Sigmoid colon (tissue), 7 donors: ENCODE measurements around the gene WFS1. TPM values are rescaled to one million over a fixed set of nuclear protein-coding genes. Genes with fewer than 3 reads are reported as not detected.

Source experiments
- DNase-seq: peaks from one replicate; pipeline ENCODE4 v3.0.0-alpha.2; 2019
- H3K27ac ChIP-seq, 4 donors: fragments of 200-600 bp; sonication (generic); one replicate each; pipeline ENCODE4 v1.5.1; 2016 to 2019; ENCODE audit warnings: mild to moderate bottlenecking in 1 of 4
- H3K27me3 ChIP-seq, 3 donors: fragments of 200-600 bp; sonication (generic); one replicate each; pipeline ENCODE4 v1.5.1; 2019; ENCODE audit warnings: mild to moderate bottlenecking in 1 of 3
- H3K36me3 ChIP-seq, 4 donors: fragments of 200-600 bp; sonication (generic); one replicate each; pipeline ENCODE4 v1.5.1; 2016 to 2019
- H3K4me1 ChIP-seq, 4 donors: fragments of 200-600 bp; sonication (generic); one replicate each; pipeline ENCODE4 v1.5.1; 2017 to 2019
- H3K4me3 ChIP-seq, 4 donors: fragments of 200-600 bp; sonication (generic); one replicate each; pipeline ENCODE4 v1.5.1; 2017 to 2019; ENCODE audit warnings: mild to moderate bottlenecking in 2 of 4, moderate library complexity in 1 of 4
- H3K9me3 ChIP-seq, 4 donors: fragments of 200-600 bp in 3 of 4; sonication (generic) in 3 of 4; one replicate each; pipeline versions ENCODE4 v1.5.1 to v1.6.1; 2013 to 2019
- EP300 ChIP-seq, 4 donors: sonication (generic); formaldehyde crosslinking; IDR thresholded peaks; one replicate each; pipeline ENCODE4 v1.6.1; 2017; ENCODE audit warnings: antibody characterized with exemption in 4 of 4
- POLR2A ChIP-seq, 2 donors: fragments of 450-650 bp; IDR thresholded peaks; one replicate each; pipeline ENCODE4 v1.6.1; 2016; ENCODE audit warnings: antibody characterized with exemption in 2 of 2, mild to moderate bottlenecking in 2 of 2, moderate library complexity in 2 of 2
- POLR2AphosphoS5 ChIP-seq, 4 donors: sonication (generic); formaldehyde crosslinking; IDR thresholded peaks; one replicate each; pipeline ENCODE4 v1.6.1; 2017; ENCODE audit warnings: antibody characterized with exemption in 4 of 4
- WGBS, 2 donors: extraction: QIAGEN DNeasy Blood & Tissue Kit; methylation state at CpG; one replicate each; pipeline ENCODE4 v1.1.7; 2013; 5-methylcytosine and 5-hydroxymethylcytosine counted together
- intact Hi-C: fragments of 100-400 bp; cut with DNase I; formaldehyde crosslinking; loops from one replicate; pipeline ENCODE4 v1.15.1; 2023
- polyA plus RNA-seq, 3 donors: library from polyadenylated mRNA; stranded (reverse); fragments of 200-250 nt; gene quantifications; one replicate each; pipeline ENCODE4 v1.2.3, GENCODE V29; 2013
- total RNA-seq, 4 donors: library from RNA; depleted of rRNA; stranded (reverse); fragments of >200 nt; gene quantifications; one replicate each; pipeline ENCODE4 v1.1.0, GENCODE V29; 2016
- TF ChIP-seq, protein P1 (sequence below), 4 experiments: fragments of 450-650 bp in 3 of 4; fragments of 200-600 bp in 1 of 4; IDR thresholded peaks; one replicate each; pipeline ENCODE4 v1.5.1; 2016 to 2019; ENCODE audit warnings: antibody characterized with exemption in 4 of 4, mild to moderate bottlenecking in 3 of 4, moderate library complexity in 2 of 4
- donor health status: healthy with polysubstance abuse.
- donor health status: Bipolar disorder and iron deficiency.
- donor health status: healthy.

WFS1 gene
- total and polyA plus RNA-seq, 7 donors = 1.4 to 69.0 (median 34.6) TPM

DNA sequence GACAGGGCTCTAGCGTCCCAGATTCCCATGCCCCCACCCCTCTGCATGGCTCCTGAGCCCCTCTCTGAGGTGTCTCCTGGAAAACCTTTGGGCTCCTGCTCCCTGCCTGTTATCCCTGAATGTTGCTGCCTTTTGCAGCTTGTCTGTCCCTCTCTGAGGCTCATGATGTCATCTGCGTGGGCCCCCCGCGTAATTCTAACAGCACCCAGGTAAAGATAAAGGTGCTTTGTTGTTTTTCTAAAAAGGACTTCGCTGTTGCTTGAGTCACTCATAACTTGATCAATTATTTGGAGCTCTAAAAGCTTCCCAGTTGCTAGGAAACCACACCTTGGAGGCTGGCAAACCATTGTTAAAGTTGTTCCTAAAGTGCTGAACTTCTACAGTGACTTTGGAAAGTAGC is 36.6 kb downstream of the WFS1 start:
- H3K27me3 ChIP-seq = no peaks in the 10 kb centered on the region
- H3K36me3 ChIP-seq = peaks cover 12 to 36% (median 24%) of the 10 kb centered on the region in 4 donors
- H3K9me3 ChIP-seq = no peaks in the 10 kb centered on the region
- intact Hi-C loops = loop anchor here (5.0 kb wide), 1 partner anchor 39 kb away; the partner anchor contains the start of gene WFS1
- no peak for DNase-seq
- H3K4me1 ChIP-seq = peaks cover 0 to 13% (median 12%) of the 10 kb centered on the region in 4 donors
- no peak overlapping the region for H3K27ac ChIP-seq
- no peak overlapping the region for H3K4me3 ChIP-seq
- TF ChIP-seq EP300 (IDR thresholded peaks at IDR 0.05) (no peak), POLR2A (IDR thresholded peaks at IDR 0.05) (no peak), POLR2AphosphoS5 (IDR thresholded peaks at IDR 0.05) (no peak)
- TF ChIP-seq, protein P1, sequence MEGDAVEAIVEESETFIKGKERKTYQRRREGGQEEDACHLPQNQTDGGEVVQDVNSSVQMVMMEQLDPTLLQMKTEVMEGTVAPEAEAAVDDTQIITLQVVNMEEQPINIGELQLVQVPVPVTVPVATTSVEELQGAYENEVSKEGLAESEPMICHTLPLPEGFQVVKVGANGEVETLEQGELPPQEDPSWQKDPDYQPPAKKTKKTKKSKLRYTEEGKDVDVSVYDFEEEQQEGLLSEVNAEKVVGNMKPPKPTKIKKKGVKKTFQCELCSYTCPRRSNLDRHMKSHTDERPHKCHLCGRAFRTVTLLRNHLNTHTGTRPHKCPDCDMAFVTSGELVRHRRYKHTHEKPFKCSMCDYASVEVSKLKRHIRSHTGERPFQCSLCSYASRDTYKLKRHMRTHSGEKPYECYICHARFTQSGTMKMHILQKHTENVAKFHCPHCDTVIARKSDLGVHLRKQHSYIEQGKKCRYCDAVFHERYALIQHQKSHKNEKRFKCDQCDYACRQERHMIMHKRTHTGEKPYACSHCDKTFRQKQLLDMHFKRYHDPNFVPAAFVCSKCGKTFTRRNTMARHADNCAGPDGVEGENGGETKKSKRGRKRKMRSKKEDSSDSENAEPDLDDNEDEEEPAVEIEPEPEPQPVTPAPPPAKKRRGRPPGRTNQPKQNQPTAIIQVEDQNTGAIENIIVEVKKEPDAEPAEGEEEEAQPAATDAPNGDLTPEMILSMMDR (IDR thresholded peaks at IDR 0.05) = no peak
- WGBS, 2 donors = 77 to 84% methylated on average over 5 of the region's 5 CpGs

GRCh38 chr4:6307230-6307629 is 37.6 kb downstream of the WFS1 start:
- no peak overlapping the region for H3K27ac ChIP-seq
- WGBS, 2 donors = 70 to 84% methylated on average over 12 of the region's 12 CpGs
- intact Hi-C loops = loop anchor here (5.0 kb wide), 1 partner anchor 40 kb away; the partner anchor contains the start of gene WFS1
- no peak overlapping the region for H3K4me3 ChIP-seq
- peaks cover 0 to 13% (median 12%) of the 10 kb centered on the region in 4 donors for H3K4me1 ChIP-seq
- H3K27me3 ChIP-seq = no peaks in the 10 kb centered on the region
- no peaks in the 10 kb centered on the region for H3K9me3 ChIP-seq
- DNase-seq = no peak
- TF ChIP-seq POLR2A (IDR thresholded peaks at IDR 0.05) (no peak), POLR2AphosphoS5 (IDR thresholded peaks at IDR 0.05) (no peak), EP300 (IDR thresholded peaks at IDR 0.05) (no peak)
- TF ChIP-seq, protein P1 (IDR thresholded peaks at IDR 0.05) = no peak
- H3K36me3 ChIP-seq = peaks cover 2 to 27% (median 15%) of the 10 kb centered on the region in 4 donors

- 78 to 88% methylated on average over 8 of the region's 8 CpGs for WGBS, 2 donors
- TF ChIP-seq POLR2A (IDR thresholded peaks at IDR 0.05) (no peak), EP300 (IDR thresholded peaks at IDR 0.05) (no peak), POLR2AphosphoS5 (IDR thresholded peaks at IDR 0.05) (no peak)
- TF ChIP-seq, protein P1 (IDR thresholded peaks at IDR 0.05) = no peak
- Histone ChIP-seq H3K4me3 (no peak overlapping the region), H3K27ac (no peak overlapping the region), H3K4me1 (peaks cover 0 to 13% (median 12%) of the 10 kb centered on the region in 4 donors), H3K9me3 (no peaks in the 10 kb centered on the region), H3K27me3 (no peaks in the 10 kb centered on the region), H3K36me3 (peaks cover 0 to 20% (median 8%) of the 10 kb centered on the region in 4 donors)
- intact Hi-C loops = loop anchor here (5.0 kb wide), 1 partner anchor 41 kb away; the partner anchor contains the start of gene WFS1
- DNase-seq = no peak
These were observed 38.2 kb downstream of the WFS1 start for GRCh38 chr4:6307891-6308290.

DNA sequence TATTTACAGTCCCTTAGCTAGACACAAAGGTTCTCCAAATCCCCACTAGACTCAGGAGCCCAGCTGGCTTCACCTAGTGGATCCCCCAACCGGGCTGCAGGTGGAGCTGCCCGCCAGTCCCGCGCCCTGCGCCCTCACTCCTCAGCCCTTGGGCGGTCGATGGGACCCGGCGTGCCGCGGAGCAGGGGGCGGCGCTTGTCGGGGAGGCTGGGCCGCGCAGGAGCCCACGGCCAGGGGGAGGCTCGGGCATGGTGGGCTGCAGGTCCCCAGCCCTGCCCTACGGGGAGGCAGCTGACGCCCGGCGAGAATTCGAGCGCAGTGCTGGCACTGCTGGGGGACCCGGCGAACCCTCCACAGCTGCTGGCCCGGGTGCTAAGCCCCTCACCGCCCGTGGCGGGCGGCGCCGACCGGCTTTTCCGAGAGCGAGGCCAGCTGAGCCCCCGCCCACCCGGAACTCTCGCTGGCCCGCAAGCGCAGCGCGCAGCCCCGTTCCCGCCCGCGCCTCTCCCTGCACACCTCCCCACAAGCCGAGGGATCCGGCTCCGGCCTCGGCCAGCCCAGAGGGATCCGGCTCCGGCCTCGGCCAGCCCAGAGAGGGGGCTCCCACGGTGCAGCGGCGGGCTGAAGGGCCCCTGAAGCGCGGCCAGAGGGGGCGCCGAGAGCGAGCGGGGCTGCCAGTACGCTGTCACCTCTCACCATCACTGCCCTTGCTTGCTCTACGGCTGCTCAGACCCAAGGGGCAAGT is 39.4 kb downstream of the WFS1 start:
- intact Hi-C loops = loop anchor here (5.0 kb wide), 1 partner anchor 42 kb away; the partner anchor contains the start of gene WFS1
- Histone ChIP-seq H3K4me3 (peak overlapping the region; percentile 37 to 60 (median 48)), H3K4me1 (peaks cover 0 to 13% (median 12%) of the 10 kb centered on the region in 4 donors), H3K27me3 (no peaks in the 10 kb centered on the region), H3K36me3 (peaks cover 0 to 9% (median 2%) of the 10 kb centered on the region in 4 donors), H3K27ac (peak overlapping the region in 2 of 4 donors; percentile 32 to 39), H3K9me3 (no peaks in the 10 kb centered on the region)
- no peak for DNase-seq
- no peak for TF ChIP-seq EP300 (IDR thresholded peaks at IDR 0.05)
- TF ChIP-seq, protein P1 (IDR thresholded peaks at IDR 0.05) = no peak
- no peak for TF ChIP-seq POLR2A (IDR thresholded peaks at IDR 0.05)
- TF ChIP-seq POLR2AphosphoS5 (IDR thresholded peaks at IDR 0.05) = no peak
- WGBS, 2 donors = 7 to 13% methylated on average over 65 of the region's 65 CpGs
